GM18508 (cell line): ENCODE measurements around the gene SERP1.
"Not testable (repeated sequence)": the region's sequence is repeated elsewhere in the genome, so short reads cannot be mapped to it uniquely, and the experiment has no call there.

ENCODE experiments used
- ATAC-seq: cut with Tn5 transposase; IDR thresholded peaks from one replicate; pipeline ENCODE4 v1.9.1; 2021; ENCODE audit warnings: moderate number of reproducible peaks; ENCODE audit not compliant: insufficient read depth, unreplicated experiment

The SERP1 gene

DNA sequence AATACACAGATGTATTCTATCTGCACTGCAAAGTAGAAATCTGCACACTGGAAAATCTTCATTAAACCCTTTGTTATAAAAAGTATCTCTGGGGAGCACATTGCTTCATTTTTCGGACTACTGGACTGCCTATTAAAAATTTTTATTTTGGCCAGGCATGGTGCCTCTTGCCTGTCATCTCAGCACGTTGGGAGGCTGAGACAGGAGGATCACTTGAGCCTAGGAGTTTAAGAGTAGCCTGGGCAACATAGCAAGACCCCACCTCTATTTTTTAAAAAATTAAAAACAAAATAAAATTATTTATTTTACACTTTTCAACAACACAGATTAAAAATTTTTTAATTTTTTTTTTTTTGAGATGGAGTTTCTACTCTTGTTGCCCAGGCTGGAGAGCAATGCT, 6.0 kb downstream of the SERP1 start:
- ATAC-seq: no peak

- no peak for ATAC-seq
These were observed 7.7 kb downstream of the SERP1 start for GRCh38 chr3:150538324-150539208.

DNA sequence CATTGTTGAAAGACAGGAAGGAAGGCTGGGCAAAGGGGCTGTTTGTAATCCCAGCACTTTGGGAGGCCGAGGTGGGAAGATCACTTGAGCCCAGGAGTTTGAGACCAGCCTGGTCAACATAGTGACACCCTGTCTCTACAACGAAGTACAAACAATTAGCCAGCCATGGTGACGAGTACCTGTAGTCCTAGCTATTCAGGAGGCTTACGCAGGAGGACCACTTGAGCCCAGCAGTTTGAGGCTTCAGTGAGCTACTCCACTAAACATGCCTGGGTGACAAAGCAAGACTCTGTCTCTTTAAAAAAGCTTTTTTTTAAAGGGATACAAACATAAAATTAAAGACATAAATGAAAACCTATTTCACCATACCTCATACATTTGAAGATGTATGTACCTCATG, 11.1 kb downstream of the SERP1 start:
- no peak for ATAC-seq

DNA sequence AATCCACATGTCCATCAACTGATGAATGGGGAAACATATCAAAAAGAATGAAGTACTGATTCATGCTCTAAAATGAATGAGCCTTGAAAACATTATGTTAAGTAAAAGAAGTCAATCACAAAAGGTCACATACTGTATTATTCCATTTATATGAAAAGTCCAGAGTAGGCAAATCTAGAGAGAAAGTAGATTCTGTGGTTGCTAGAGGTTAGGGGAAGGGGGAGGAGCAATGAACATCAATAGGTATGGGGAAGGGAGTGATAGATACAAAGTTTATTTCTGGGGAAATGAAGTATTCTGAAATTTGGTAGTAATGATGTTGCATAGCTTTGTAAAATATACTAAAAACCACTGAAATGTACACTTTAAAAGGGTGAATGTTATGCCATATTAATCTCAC, 14.5 kb downstream of the SERP1 start:
- ATAC-seq: no peak

DNA sequence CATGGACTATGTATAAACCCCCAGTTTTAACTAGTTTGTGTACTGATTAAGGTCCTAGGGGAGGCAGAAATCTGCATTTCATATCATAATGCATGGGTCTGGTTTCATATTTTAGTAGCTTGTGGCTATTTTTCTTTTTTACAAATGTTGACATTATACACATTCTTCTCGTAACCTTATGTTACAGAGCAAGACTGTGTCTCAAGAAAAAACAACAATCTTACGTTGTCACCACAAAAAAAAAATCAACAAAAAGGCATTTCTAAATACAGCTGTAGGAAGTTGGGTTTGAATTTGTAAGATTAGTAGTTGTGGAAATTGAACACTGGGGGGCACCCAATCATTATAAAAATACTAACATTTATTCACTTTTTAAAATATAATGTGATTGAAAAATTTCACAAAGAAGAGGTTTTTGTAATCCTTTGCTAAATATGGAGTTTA, 17.9 kb downstream of the SERP1 start:
- ATAC-seq: no peak

DNA sequence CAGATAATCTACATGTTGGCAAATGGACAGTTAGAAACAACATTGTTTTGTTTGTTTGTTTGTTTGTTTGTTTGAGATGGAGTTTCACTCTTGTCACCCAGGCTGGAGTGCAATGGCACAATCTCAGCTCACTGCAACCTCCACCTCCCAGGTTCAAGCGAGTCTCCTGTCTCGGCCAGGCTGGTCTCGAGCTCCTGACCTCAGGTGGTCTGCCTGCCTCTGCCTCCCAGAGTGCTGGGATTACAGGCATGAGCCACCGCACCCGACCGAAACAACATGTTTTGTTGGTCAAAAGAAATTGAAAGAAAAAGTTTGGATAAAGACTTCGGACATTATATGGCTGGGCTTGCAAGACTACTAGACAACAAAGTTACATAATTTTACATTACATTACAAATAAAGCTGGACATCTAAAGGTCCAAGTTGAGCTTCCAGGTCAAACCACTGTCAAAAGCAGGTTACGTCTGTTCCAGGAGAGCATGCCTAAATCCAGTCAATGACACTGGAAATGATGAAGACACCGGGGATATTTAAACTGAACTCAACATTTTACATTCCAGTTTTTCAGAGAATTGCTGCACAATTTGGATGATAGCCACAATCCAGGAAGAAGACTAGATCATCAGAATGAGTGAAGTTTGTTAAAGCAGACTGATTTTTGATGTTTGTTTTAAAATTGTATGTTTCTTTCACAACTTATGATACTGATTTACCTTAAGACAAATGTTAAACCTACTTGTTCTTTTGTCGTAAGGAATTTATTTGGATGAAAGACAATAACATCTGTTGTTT, 18.6 kb downstream of the SERP1 start:
- no peak for ATAC-seq

- no peak for ATAC-seq
These were observed 22.8 kb downstream of the SERP1 start for GRCh38 chr3:150523538-150523937.

- no peak for ATAC-seq
These were observed 24.8 kb downstream of the SERP1 start for GRCh38 chr3:150521463-150521862.

DNA sequence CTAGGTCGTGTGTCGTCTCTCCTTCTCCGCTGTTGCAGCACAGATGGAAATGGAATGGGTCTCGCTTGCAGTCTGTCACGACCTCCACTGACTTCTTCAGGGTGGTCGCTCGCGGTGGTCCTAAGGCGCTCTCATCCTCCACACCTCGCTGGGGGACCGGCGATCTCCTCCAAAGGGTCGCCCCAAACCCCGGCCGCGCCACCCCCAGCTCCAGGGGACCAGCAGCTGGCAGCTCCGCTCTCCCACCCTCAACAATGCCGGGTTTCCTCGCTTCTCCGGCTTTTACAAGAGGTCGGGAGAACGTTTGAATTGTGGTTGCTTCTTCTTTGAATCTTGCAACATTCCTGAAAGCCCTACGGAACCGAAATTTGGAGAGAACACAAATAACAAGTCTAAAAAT, 25.9 kb downstream of the SERP1 start:
- ATAC-seq: no peak

DNA sequence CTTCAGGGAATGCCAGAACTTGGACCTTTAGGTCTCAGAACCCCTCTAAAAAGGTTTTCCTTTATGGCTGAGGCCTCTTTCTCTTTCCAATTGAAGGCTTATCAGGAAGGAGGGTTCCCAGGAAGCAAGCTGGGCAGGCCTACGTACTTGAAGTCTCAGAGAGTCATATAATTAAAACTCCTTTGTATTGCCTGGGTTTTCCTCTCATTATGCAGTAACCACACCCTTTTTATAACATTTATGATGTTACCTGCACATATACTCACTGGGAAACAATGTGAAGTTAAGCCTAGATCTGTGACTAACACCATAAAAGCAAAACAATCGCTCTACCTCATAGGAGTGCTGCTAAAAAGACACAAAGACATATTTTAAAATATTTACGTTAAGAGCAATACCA, 27.3 kb downstream of the SERP1 start:
- no peak for ATAC-seq

- no peak for ATAC-seq
These were observed 31.1 kb downstream of the SERP1 start for GRCh38 chr3:150515210-150515609.

GRCh38 chr3:150511122-150511821, 35.0 kb downstream of the SERP1 start:
- ATAC-seq: no peak

DNA sequence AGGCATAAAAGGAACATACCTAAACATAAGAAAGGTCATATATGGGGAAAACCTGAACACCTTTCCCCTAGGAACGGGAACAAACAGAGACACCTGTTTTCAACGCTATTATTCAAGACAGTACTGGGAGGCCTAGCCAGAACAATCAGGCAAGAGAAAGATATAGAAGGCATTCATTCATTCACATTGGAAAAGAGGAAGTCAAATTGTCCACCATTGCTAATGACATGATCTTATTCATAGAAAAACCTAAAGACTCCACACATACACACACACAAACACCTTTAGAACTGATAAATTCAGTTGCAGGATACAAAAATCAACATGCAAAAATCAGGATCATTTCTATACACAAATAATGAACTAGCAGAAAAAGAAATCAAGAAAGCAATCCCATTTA, 36.5 kb downstream of the SERP1 start:
- no peak for ATAC-seq

DNA sequence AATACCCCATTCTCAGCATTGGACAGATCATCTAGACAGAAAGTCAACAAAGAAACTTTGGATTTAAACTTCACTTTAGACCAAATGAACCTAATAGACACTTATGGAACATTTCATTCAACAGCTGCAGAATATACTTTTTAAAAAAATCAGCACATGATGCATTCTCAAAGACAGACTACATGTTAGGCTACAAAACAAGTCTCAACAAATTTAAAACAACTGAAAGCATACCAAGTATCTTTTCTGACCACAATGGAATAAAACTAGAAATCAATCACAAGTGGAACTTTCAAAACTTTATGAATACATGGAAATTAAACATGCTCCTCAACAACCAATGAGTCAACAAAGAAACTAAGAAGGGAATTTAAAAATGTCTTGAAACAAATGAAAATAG, 37.9 kb downstream of the SERP1 start:
- no peak for ATAC-seq

DNA sequence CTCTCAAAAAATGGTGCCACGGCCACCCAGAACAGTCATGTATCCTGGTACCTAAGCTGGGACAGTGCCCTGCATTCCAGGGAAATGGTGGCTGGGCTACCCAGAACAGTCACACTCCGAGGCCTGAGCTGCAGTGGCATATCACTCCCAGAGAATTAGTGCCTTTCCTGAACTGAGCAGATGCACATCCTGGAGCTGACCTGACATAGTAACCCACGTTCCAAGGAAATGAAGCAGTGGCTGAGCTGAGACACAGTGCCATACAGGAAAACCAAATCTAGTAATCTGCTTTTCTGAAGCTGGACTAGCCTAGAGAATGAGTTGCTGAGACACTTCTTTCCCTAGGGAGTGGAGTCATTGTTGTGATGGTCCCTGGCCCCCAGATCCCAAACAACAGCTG, 41.8 kb downstream of the SERP1 start:
- no peak for ATAC-seq

- no peak for ATAC-seq
These were observed 42.7 kb downstream of the SERP1 start for GRCh38 chr3:150503402-150504099.

DNA sequence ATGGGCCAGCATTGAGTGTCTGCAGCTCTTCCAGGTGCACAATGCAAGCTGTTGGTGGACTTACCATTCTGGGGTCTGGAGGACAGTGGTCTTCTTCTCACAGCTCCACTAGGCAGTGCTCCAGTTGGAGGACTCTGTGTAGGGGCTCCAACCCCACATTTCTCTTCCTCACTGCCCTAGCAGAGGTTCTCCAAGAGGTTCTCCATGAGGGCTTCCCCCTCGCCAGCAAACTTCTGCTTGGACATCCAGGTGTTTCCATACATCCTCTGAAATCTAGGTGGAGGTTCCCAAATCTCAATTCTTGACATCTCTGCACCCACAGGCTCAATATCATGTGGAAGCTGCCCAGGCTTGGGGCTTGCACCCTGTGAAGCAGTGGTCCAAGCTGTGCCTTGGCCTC, 45.3 kb downstream of the SERP1 start:
- not testable (repeated sequence) for ATAC-seq

- ATAC-seq: no peak
These were observed 48.3 kb downstream of the SERP1 start for GRCh38 chr3:150497956-150498355.

- ATAC-seq: no peak
These were observed 50.6 kb downstream of the SERP1 start for GRCh38 chr3:150495563-150496168.

- no peak for ATAC-seq
These were observed 51.1 kb downstream of the SERP1 start for GRCh38 chr3:150495149-150495548.
